Stimulated activated CD4-positive, alpha-beta T cell treated with anti-CD3 and anti-CD28 coated beads, Interleukin-2, amount 100 ng/mL, for 4 hours (primary cell): Measurements from ENCODE around the gene GPR37L1.
"Not testable (repeated sequence)": the region's sequence is repeated elsewhere in the genome, so short reads cannot be mapped to it uniquely, and the experiment has no call there.

Experiments
- DNase-seq: peaks from one replicate; pipeline ENCODE4 v3.0.0-alpha.2; 2020; ENCODE audit warnings: low read depth

Gene GPR37L1

DNA sequence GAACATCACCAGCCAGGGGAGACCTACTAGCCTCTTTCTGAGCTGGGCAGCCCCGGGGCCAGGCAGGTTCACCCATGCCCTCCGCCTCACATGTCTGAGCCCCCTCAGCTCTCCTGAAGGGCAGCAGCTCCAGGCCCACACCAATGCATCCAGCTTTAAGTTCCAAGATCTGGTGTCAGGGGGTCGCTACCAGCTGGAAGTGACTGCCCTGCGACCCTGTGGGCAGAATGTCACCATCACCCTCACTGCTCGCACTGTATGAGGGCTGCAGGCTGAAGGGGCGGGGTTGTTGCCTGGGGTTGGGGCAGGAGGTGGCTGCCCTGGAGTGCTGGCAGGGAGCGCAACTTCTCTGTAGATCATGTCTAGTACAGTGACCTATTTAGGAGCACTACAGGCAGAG lies 46.1 kb downstream of the GPR37L1 start:
- DNase-seq = no peak

DNA sequence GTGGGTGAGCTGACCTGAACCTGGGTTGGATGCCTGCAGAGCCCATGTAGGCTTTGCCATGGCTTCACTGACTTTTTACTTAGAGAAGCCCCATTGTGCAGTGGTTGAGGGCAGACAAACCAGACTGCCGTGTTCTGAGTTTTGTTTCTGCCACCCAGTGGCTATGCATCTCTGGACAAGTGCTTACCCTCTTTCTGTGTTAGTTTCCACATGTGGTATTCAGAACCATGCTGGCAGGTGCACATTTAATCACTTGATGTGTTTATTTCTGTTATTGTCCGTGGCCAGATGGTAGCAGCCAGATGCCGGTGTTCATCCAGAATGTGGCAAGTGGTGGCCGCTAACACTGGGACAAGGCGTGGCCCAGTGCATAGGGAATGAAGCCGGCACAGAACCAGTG lies 48.0 kb downstream of the GPR37L1 start:
- DNase-seq = no peak

DNA sequence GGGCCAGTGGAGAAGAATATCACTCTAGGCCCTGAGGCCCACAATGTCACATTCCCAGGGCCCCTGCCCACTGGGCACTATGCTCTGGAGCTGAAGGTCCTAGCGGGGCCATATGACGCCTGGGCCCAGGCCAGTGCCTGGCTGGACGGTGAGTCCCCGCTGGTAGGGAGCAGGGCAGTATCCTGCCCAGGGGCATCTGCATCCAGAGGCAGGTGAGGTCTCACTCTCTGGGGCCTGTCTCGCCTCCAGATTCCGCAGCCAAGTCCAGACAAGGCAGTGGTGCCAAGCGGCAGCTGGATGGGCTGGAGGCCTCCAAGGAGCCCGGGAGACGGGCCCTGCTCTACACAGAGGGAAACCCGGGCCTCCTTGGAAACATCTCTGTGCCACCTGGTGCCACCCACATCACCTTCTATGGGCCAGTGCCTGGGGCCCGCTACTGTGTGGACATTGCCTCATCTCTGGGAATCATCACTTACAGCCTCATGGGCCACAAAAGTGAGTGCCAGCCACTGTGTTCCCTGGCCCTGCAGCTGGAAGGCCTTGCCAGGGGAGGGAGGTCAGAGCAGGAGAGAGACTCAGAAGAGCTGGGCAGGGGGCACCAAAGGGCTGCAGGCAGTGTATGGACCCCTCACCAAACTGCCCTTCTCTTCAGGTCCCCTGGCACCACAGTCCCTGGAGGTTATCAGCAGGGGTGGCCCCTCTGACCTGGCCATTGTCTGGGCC lies 48.7 kb downstream of the GPR37L1 start:
- no peak for DNase-seq

DNA sequence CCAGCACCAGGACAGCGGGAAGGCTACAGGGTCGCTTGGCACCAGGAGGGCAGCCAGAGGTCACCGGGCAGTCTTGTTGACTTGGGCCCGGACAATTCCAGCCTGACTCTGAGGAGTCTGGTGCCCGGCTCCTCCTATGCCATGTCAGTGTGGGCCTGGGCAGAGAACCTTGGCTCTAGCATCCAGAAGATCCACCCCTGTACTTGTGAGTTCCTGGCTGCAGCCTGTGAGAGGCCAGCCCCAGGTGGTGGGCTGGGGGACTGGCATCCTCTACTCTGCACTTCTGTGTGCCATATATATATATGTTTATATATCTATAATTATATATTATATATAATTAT lies 49.3 kb downstream of the GPR37L1 start:
- no peak for DNase-seq

DNA sequence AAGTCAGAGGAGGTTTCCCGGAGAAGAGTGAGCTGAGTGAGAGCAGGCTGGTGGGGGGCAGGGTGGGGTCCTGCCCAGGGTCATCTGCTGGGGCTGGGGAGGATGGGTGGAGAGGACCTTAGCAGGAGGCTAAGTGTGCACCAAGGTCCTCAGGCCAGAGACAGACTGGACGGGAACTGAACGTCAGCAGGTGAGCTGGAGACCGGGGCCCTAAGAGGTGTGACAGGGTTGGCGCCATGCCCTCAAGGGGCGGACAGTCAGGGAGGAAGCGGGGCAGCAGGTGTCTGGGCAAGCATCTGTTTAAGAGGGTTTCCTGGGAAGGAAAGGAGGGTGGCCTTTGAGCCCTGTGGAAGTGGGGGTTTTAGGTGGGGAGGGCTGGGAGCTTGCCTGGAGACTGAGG lies 51.3 kb downstream of the GPR37L1 start:
- DNase-seq = no peak

DNA sequence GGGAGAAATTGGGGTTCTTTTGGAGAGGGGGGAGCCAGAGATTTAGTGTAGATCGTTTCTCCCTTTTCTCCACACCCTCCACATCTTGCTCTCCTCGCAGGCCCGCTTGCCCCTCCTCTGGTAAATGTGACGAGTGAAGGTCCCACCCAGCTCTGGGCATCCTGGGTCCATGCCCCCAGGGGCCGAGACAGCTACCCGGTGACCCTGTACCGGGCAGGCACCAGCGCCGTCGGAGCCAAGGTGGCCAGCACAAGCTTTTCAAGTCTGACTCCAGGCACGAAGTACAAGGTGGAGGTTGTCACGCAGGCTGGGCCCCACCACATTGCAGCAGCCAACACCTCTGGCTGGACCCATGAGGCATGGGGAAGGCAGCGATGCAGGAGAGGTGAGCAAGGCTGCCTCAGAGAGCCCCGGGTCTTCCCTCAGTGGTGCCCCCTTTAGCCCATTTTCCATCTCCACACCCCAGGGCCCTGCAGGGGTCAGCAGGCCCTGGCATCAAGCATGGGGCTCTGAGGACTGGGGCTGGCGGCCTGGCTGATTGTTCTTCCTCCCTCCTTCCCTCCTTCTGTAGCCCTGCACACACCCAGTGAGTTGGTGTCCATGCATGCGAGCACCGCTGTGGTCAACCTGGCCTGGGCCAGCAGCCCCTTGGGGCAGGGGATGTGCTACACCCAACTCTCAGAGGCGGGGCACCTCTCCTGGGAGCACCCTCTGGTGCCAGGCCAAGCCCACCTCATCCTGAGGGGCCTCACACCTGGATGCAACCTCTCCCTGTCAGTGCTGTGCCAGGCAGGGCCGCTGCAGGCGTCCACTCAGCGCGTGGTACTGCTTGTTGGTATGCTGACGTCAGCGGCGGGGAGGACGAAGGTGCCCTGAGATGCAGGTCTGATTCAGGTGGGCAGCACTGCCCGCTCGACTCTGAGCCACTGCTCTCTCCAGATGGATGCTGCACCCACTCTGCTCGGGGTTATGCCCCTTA lies 54.5 kb downstream of the GPR37L1 start:
- DNase-seq = no peak

DNA sequence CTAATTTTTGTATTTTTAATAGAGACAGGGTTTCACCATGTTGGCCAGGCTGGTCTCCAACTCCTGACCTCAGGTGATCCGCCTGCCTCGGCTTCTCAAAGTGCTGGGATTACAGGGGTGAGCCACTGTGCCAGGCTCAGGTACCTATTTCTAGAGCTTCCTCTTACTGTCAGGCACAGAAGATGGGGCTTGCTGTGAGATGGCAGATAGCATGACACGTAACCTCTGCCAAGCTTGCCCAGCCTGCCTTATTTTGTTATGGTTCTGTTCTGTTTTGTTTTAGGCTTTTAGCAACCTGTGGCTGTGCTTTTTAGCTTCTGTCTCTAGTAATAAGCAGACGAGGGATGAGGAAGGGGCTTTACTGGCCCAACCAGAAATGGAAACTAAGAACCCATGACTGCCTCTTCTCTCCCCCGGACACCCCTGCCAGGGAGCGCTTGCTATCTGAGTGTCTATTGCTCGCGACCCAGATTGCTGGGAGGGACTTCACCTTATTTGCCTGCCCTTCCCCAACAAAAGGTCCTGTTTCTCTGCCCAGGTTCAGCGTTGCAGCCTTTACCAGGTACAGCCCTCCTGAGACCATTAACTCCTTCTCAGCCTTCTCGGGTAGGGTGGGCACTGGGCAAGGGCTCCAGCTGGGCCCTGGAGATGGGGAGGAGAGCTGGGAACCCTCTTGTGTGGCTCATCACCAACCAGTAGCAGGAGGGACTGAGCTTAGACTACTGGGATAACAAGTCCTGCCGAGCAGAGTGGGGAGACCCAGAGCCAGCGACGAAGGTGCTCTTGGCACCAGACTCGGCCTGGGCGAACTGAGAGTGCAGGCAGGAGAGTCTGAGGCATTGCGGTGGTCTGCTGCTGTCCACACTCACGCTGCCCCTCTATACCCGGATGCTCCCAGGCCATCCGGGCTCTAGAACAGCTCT lies 57.4 kb downstream of the GPR37L1 start:
- no peak for DNase-seq

DNA sequence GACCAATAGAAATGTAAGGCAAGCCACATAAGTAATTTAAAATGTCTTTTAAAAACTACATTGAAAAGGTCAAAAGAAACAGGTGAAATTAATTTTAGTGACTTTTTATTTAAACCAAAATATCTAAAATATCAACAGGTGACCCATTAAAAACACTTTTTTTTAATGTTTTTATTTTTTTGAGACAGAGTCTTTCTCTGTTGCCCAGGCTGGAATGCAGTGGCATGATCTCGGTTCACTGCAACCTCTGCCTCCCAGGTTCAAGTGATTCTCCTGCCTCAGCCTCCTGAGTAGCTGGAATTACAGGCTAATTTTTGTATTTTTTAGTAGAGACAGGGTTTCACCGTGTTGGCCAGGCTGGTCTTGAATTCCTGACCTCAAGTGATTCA lies 58.0 kb downstream of the GPR37L1 start:
- not testable (repeated sequence) for DNase-seq

DNA sequence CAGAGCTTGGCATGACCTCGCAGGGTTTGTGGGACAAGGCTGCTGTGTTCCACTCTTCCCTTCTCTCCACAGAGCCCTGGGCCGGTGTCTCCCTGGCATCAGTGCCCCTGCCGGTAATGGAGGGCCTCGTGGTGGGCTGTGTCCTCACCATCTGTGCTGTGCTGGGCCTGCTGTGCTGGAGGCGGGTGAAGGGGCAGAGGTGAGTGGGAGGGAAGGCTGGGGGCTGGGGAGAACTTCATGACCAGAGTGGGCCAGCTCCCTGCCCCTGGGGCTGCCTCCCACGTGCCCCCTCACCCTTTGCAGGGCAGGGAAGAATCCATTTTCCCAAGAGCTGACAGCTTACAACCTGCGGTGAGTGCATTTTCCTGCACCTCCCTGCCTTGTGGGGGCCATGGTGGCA lies 58.9 kb downstream of the GPR37L1 start:
- no peak for DNase-seq

DNA sequence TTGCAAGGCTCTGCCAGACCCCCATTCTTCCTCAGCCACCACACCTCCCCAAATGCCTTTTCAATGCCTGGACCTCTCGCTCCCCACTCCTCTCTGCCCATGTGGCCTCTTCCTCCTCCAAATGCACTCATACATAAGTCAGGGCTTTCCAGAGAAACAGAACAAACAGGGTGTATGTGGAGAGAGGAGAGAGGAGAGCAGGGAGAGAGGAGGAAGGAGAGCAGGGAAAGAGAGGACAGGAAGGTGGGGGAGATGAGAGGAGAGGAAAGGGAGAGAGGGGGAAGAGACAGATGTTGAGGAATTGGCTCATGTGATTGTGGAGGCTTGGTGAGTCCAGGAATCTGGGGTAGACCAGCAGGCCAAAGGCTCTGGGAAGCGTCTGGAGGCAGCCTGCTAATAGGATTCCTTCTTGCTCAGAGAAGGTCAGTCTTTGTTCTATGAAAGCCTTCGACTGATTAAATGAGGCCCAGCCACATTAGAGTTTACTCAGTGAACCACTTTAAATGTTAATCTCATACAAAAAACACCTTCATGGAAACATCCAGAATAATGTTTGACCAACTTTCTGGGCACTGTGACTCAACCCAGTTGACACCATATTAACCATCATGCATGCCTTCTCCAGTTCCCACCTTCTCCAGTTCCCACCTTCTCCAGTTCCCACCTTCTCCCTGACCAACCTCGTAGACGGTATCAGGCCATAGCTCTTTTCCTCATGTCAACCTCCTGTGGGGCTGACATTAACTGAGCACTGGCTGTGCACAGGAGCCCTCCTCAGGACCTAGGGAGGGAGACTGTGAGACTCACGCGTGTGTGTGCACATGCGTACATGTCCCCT lies 59.5 kb downstream of the GPR37L1 start:
- no peak for DNase-seq
